ENCODE data around the gene EFNB3. TPM values are rescaled to one million over a fixed set of nuclear protein-coding genes. Genes with fewer than 3 reads are reported as not detected.

Gene EFNB3
- total and polyA plus RNA-seq, 10 of the 15 experiments (the other 5 are each of a cell fraction or from before 2014, with no cell fraction given), result 0.01 to 0.13 (median 0.04) TPM; not detected in 5

GRCh38 chr17:7737601-7738000 lies 32.6 kb downstream of the EFNB3 start (continued):
- TF ChIP-seq ASH2L (IDR thresholded peaks at IDR 0.05; ENCODE audit: borderline replicate concordance, low read depth), result no peak

- 51% methylated on average over 11 of the region's 14 CpGs for WGBS (ENCODE audit: insufficient coverage, insufficient replicate concordance, low lambda C conversion rate, missing lambda C conversion rate)
- ATAC-seq, result no peak
- in situ Hi-C loops (cut with MboI) (no loop called here), intact Hi-C loops (cut with micrococcal nuclease; ENCODE audit: unreplicated experiment) (loop anchor here (5.0 to 10.0 kb wide), 3 partner anchors 85 to 318 kb away; no protein-coding TSS in a partner anchor)
- Histone ChIP-seq H3K79me2 (ENCODE audit: control insufficient read depth, insufficient read depth, low read length) (no peaks in the 10 kb centered on the region), H3K9ac (ENCODE audit: control insufficient read depth, insufficient read depth, low read length) (no peak overlapping the region), H4K20me1 (ENCODE audit: control insufficient read depth, insufficient read depth) (no peaks in the 10 kb centered on the region), H3K4me3 (no peak overlapping the region), H3K4me1 (ENCODE audit: control insufficient read depth, insufficient read depth, low read length) (no peaks in the 10 kb centered on the region), H3K4me2 (ENCODE audit: control insufficient read depth, insufficient read depth) (no peak overlapping the region), H3K27ac (ENCODE audit: control insufficient read depth, insufficient read depth) (no peak overlapping the region), H3K27me3 (replicated peaks in 1 of 2; ENCODE audit: control insufficient read depth in 2 of 2, insufficient read depth in 2 of 2, low read length in 1 of 2) (no peaks in the 10 kb centered on the region; a peak in 2 of 4 replicates), H3K36me3 (ENCODE audit: control insufficient read depth in 2 of 2, insufficient read depth in 2 of 2, low read length in 1 of 2) (no peaks in the 10 kb centered on the region), H2AFZ (ENCODE audit: control insufficient read depth, low read depth, low read length) (no peak overlapping the region), H3K9me3 (replicated peaks; ENCODE audit: control insufficient read depth, insufficient read depth, low read length) (no peaks in the 10 kb centered on the region)
- POLR2A ChIA-PET, result no interaction called here
- SMC1A ChIA-PET (ENCODE audit: uncharacterized antibody, unreplicated experiment), result no interaction called here
- DNase-seq (ENCODE audit: low read depth, low spot score), result no peak
- TF ChIP-seq, protein P1, sequence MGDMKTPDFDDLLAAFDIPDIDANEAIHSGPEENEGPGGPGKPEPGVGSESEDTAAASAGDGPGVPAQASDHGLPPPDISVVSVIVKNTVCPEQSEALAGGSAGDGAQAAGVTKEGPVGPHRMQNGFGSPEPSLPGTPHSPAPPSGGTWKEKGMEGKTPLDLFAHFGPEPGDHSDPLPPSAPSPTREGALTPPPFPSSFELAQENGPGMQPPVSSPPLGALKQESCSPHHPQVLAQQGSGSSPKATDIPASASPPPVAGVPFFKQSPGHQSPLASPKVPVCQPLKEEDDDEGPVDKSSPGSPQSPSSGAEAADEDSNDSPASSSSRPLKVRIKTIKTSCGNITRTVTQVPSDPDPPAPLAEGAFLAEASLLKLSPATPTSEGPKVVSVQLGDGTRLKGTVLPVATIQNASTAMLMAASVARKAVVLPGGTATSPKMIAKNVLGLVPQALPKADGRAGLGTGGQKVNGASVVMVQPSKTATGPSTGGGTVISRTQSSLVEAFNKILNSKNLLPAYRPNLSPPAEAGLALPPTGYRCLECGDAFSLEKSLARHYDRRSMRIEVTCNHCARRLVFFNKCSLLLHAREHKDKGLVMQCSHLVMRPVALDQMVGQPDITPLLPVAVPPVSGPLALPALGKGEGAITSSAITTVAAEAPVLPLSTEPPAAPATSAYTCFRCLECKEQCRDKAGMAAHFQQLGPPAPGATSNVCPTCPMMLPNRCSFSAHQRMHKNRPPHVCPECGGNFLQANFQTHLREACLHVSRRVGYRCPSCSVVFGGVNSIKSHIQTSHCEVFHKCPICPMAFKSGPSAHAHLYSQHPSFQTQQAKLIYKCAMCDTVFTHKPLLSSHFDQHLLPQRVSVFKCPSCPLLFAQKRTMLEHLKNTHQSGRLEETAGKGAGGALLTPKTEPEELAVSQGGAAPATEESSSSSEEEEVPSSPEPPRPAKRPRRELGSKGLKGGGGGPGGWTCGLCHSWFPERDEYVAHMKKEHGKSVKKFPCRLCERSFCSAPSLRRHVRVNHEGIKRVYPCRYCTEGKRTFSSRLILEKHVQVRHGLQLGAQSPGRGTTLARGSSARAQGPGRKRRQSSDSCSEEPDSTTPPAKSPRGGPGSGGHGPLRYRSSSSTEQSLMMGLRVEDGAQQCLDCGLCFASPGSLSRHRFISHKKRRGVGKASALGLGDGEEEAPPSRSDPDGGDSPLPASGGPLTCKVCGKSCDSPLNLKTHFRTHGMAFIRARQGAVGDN (IDR thresholded peaks at IDR 0.05), result no peak
- TF ChIP-seq, protein P2, sequence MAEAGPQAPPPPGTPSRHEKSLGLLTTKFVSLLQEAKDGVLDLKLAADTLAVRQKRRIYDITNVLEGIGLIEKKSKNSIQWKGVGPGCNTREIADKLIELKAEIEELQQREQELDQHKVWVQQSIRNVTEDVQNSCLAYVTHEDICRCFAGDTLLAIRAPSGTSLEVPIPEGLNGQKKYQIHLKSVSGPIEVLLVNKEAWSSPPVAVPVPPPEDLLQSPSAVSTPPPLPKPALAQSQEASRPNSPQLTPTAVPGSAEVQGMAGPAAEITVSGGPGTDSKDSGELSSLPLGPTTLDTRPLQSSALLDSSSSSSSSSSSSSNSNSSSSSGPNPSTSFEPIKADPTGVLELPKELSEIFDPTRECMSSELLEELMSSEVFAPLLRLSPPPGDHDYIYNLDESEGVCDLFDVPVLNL (IDR thresholded peaks at IDR 0.05; ENCODE audit: low read depth, low read length), result no peak
- no peak for TF ChIP-seq ZBTB33 (IDR thresholded peaks at IDR 0.05)
- no peak for TF ChIP-seq NRF1 (conservative IDR thresholded peaks at IDR 0.05; ENCODE audit: low read depth, low read length)
- no peak for TF ChIP-seq SREBF1 (IDR thresholded peaks at IDR 0.05; ENCODE audit: low read length)
- CTCF ChIA-PET, result no interaction called here
- FAIRE-seq, result no peak
- no TSS peak for BruUV-seq (replicated peaks)
- RAD21 ChIA-PET (ENCODE audit: unreplicated experiment), result no interaction called here
Measured at GRCh38 chr17:7739746-7740145, 34.7 kb downstream of the EFNB3 start.
